Right lobe of liver (tissue), 6 donors: ENCODE results near the gene OVCA2. TPM values are rescaled to one million over a fixed set of nuclear protein-coding genes. Genes with fewer than 3 reads are reported as not detected.
A peak's percentile ranks its signal among the peaks of the same experiment; 100 is the strongest.

ENCODE experiments used
- ATAC-seq, 4 donors: fragments of 200-7000 bp; cut with Tn5 transposase; one replicate each; pipeline ENCODE4 v1.9.1; 2020; ENCODE audit warnings: mild to moderate bottlenecking in 4 of 4, moderate library complexity in 4 of 4
- DNase-seq, 3 donors: peaks; one replicate each; pipeline ENCODE4 v3.0.0-alpha.2; 2020
- H3K27ac ChIP-seq, 3 donors: fragments of 200-600 bp; one replicate each; pipeline ENCODE4 v1.8.0; 2022
- H3K27me3 ChIP-seq, 2 donors: fragments of 200-600 bp; one replicate each; pipeline ENCODE4 v1.8.0; 2022
- H3K36me3 ChIP-seq, 4 donors: fragments of 200-600 bp; sonication (generic) in 1 of 4; one replicate each; pipeline versions ENCODE4 v1.5.1 to v1.8.0; 2017 to 2022; ENCODE audit warnings: control low read depth in 1 of 4
- H3K4me1 ChIP-seq, 4 donors: fragments of 200-600 bp; sonication (generic) in 1 of 4; one replicate each; pipeline versions ENCODE4 v1.5.1 to v1.8.0; 2017 to 2022; ENCODE audit warnings: control low read depth in 1 of 4
- H3K4me3 ChIP-seq, 3 donors: fragments of 200-600 bp; one replicate each; pipeline ENCODE4 v1.8.0; 2022
- H3K9me3 ChIP-seq, 4 donors: fragments of 200-600 bp; sonication (generic) in 1 of 4; one replicate each; pipeline versions ENCODE4 v1.5.1 to v1.8.0; 2017 to 2022; ENCODE audit warnings: control low read depth in 1 of 4
- POLR2A ChIP-seq: fragments of 450-650 bp; IDR thresholded peaks from one replicate; pipeline ENCODE4 v1.6.1; 2017; ENCODE audit warnings: antibody characterized with exemption, mild to moderate bottlenecking
- WGBS: methylation state at CpG from one replicate; pipeline ENCODE4 v1.1.6; 2018; ENCODE audit warnings: low coverage, low lambda C conversion rate; ENCODE audit not compliant: insufficient coverage; ENCODE audit errors: missing lambda C conversion rate; 5-methylcytosine and 5-hydroxymethylcytosine counted together
- intact Hi-C, 2 donors: fragments of 100-400 bp; cut with DNase I; formaldehyde crosslinking; loops; one replicate each; pipeline versions ENCODE4 v1.11.2 to v1.14.1; 2022
- total RNA-seq, 6 experiments: library from RNA; depleted of rRNA in 2 of 6; stranded (reverse); fragments of >200 nt in 2 of 6; fragmentation: NEBNext Ultra II Directional in 3 of 6; extraction: Animal tissue kit (Norgen Biotek cat#: 25700) in 3 of 6; gene quantifications; one replicate each; pipeline versions ENCODE4 v1.1.0 to v1.2.4, GENCODE V29; 2016 to 2023
- TF ChIP-seq, protein P1 (sequence below), 4 donors: fragments of 200-600 bp in 3 of 4; fragments of 450-650 bp in 1 of 4; IDR thresholded peaks; one replicate each; pipeline versions ENCODE4 v1.5.1 to v1.8.0; 2016 to 2022; ENCODE audit warnings: antibody characterized with exemption in 4 of 4, mild to moderate bottlenecking in 2 of 4
- donor health status: DM: no; HTN: yes; CAD: no.
- donor health status: DM: no; HTN: no; CAD: no.
- donor health status: DM: no; HTN: no; CAD: no.
- donor health status: DM: no; HTN: yes; CAD: no.
- donor health status: DM: no; HTN: yes; CAD: no.

OVCA2 gene
- total RNA-seq, 6 experiments from 2014 or later = 10.3 to 36.2 (median 14.8) TPM

GRCh38 chr17:1999557-2000251, 42.1 kb upstream of the OVCA2 start:
- H3K27me3 ChIP-seq = no peaks in the 10 kb centered on the region
- intact Hi-C loops = no loop called here
- WGBS = 15% methylated on average over 12 of the region's 13 CpGs
- peak overlapping the region; percentile 37 to 49 (median 41) for H3K27ac ChIP-seq
- DNase-seq (peak; percentile 72 to 87 (median 87)), ATAC-seq (peak; percentile 37 to 62 (median 54))
- no peaks in the 10 kb centered on the region for H3K36me3 ChIP-seq
- H3K4me1 ChIP-seq = peaks cover 0 to 68% (median 26%) of the 10 kb centered on the region in 4 donors
- H3K9me3 ChIP-seq = no peaks in the 10 kb centered on the region
- peak overlapping the region in 1 of 3 donors; percentile 19 for H3K4me3 ChIP-seq
- TF ChIP-seq POLR2A = no peak
- TF ChIP-seq, protein P1, sequence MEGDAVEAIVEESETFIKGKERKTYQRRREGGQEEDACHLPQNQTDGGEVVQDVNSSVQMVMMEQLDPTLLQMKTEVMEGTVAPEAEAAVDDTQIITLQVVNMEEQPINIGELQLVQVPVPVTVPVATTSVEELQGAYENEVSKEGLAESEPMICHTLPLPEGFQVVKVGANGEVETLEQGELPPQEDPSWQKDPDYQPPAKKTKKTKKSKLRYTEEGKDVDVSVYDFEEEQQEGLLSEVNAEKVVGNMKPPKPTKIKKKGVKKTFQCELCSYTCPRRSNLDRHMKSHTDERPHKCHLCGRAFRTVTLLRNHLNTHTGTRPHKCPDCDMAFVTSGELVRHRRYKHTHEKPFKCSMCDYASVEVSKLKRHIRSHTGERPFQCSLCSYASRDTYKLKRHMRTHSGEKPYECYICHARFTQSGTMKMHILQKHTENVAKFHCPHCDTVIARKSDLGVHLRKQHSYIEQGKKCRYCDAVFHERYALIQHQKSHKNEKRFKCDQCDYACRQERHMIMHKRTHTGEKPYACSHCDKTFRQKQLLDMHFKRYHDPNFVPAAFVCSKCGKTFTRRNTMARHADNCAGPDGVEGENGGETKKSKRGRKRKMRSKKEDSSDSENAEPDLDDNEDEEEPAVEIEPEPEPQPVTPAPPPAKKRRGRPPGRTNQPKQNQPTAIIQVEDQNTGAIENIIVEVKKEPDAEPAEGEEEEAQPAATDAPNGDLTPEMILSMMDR (IDR thresholded peaks at IDR 0.05) = no peak

DNA sequence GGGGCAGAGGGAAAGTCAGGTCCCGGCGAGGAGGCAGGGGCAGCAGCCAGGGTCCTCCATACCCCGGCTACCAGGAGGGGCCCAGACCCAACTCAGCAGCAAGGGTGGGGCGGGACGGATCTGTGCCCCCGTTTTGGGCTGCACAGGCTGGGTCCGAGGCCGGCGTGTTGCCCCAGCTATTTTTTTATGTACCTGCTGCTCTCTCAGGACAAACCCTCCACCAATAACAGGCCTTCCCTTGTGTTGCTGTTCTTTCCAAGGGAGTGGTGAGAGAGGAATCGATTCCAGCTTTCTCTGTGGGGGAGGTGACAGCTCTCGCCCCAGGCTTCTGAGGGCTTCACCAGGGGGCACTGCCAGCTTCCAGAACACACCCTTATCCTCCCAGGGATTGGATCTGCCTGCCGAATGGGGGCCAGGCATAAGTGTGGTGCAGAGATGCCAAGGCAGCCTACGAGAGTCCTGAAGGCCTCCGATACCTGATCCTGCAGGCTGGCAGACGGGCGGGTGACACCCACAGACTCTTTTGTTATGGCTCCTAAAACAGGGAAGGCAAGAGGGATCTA, 39.0 kb upstream of the OVCA2 start:
- TF ChIP-seq, protein P1 (IDR thresholded peaks at IDR 0.05) = no peak
- no peak for TF ChIP-seq POLR2A
- DNase-seq = peak in 1 of 3 donors; percentile 66
- Histone ChIP-seq H3K27me3 (no peaks in the 10 kb centered on the region), H3K4me1 (peaks cover 0 to 57% (median 27%) of the 10 kb centered on the region in 4 donors), H3K4me3 (no peak overlapping the region), H3K36me3 (no peaks in the 10 kb centered on the region), H3K27ac (peak overlapping the region in 1 of 3 donors; percentile 16), H3K9me3 (no peaks in the 10 kb centered on the region)
- WGBS = 35% methylated on average over 4 of the region's 16 CpGs
- no peak for ATAC-seq
- intact Hi-C loops = no loop called here

GRCh38 chr17:2003525-2003924, 38.3 kb upstream of the OVCA2 start:
- Histone ChIP-seq H3K4me3 (no peak overlapping the region), H3K9me3 (no peaks in the 10 kb centered on the region), H3K36me3 (no peaks in the 10 kb centered on the region), H3K4me1 (peaks cover 0 to 58% (median 28%) of the 10 kb centered on the region in 4 donors), H3K27ac (peak overlapping the region in 1 of 3 donors; percentile 16), H3K27me3 (no peaks in the 10 kb centered on the region)
- ATAC-seq (no peak), DNase-seq (no peak)
- intact Hi-C loops = no loop called here
- TF ChIP-seq, protein P1 (IDR thresholded peaks at IDR 0.05) = no peak
- no peak for TF ChIP-seq POLR2A
- WGBS = 80% methylated on average over 1 of the region's 13 CpGs

DNA sequence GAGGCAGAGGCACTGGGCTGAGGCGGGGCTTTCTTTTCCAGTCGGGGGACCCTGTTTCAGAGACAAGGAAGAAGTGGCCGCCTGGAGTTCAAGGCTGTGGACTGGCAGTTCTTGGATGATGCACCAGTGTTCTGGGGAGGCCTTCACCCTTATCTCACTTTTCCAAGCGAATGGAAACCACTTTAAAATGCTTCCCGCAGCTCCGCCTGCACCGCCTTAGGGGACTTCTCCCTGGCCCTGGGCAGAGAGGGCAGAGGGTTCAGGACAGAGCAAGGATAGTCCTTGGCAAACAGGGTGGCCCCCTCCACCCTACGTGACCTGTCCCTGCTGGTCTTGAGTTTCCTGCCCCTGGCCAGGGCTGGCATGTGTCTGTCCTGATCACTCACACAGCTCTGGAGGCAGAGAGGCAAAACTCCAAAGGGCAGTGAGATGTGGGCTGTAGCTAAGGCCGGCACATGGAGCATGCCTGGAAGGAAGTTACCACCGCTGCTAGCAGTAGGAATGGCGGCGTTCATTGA, 37.3 kb upstream of the OVCA2 start:
- no peak for TF ChIP-seq POLR2A
- Histone ChIP-seq H3K4me1 (peaks cover 0 to 51% (median 26%) of the 10 kb centered on the region in 4 donors), H3K27ac (peak overlapping the region in 1 of 3 donors; percentile 43), H3K36me3 (no peaks in the 10 kb centered on the region), H3K9me3 (no peaks in the 10 kb centered on the region), H3K4me3 (peak overlapping the region in 1 of 3 donors; percentile 0), H3K27me3 (no peaks in the 10 kb centered on the region)
- 34% methylated on average over 4 of the region's 12 CpGs for WGBS
- intact Hi-C loops = no loop called here
- DNase-seq = peak in 2 of 3 donors; percentile 50 to 82
- peak; percentile 59 to 67 (median 64) for ATAC-seq
